WTC11 (cell line): ENCODE results near the gene PCBD1. TPM values are rescaled to one million over a fixed set of nuclear protein-coding genes. Genes with fewer than 3 reads are reported as not detected.
A peak's percentile ranks its signal among the peaks of the same experiment; 100 is the strongest.

Experiments
- ATAC-seq: fragments of 200-7000 bp; cut with Tn5 transposase; 2 replicates; pipeline ENCODE4 v1.10.0; 2021; ENCODE audit warnings: mild to moderate bottlenecking, moderate library complexity
- CTCF ChIA-PET: fragments of 300-600 bp; sonication (Branson Sonifier 250); formaldehyde crosslinking; loops from one replicate; lab custom pipeline; 2021; ENCODE audit warnings: antibody characterized with exemption; lab: Charles Lee
- POLR2A ChIA-PET: fragments of 350-600 bp; sonication (Branson Sonifier 250); formaldehyde crosslinking; loops from one replicate; lab custom pipeline; 2021; ENCODE audit warnings: antibody characterized with exemption; lab: Charles Lee
- DNase-seq: peaks from one replicate; pipeline ENCODE4 v3.0.0; 2021; ENCODE audit warnings: low spot score
- H3K27ac Mint-ChIP-seq: 2 replicates; pipeline ENCODE4 v1.8.0; 2021; ENCODE audit warnings: mixed read lengths
- H3K27me3 Mint-ChIP-seq: 2 replicates; pipeline ENCODE4 v1.8.0; 2021; ENCODE audit warnings: low read depth, mild to moderate bottlenecking, moderate library complexity, mixed read lengths
- H3K36me3 Mint-ChIP-seq: 2 replicates; pipeline ENCODE4 v1.8.0; 2021; ENCODE audit warnings: mixed read lengths
- H3K4me1 Mint-ChIP-seq: 2 replicates; pipeline ENCODE4 v1.8.0; 2022; ENCODE audit warnings: mixed read lengths
- H3K4me3 Mint-ChIP-seq: 2 replicates; pipeline ENCODE4 v1.8.0; 2021; ENCODE audit warnings: mild to moderate bottlenecking, moderate library complexity, mixed read lengths
- H3K9me3 Mint-ChIP-seq: 2 replicates; pipeline ENCODE4 v1.8.0; 2021; ENCODE audit warnings: mixed read lengths
- ATF2 ChIP-seq: sonication (generic); formaldehyde crosslinking; IDR thresholded peaks from 2 replicates; pipeline ENCODE4 v1.8.1; 2022; ENCODE audit warnings: low read depth, missing genetic modification reagents, borderline replicate concordance
- CREB1 ChIP-seq: sonication (generic); formaldehyde crosslinking; IDR thresholded peaks from 2 replicates; pipeline ENCODE4 v1.8.0; 2023; ENCODE audit warnings: mild to moderate bottlenecking, missing genetic modification reagents
- CREM ChIP-seq: sonication (generic); formaldehyde crosslinking; IDR thresholded peaks from 2 replicates; pipeline ENCODE4 v1.8.1; 2022; ENCODE audit warnings: mild to moderate bottlenecking, missing genetic modification reagents, moderate library complexity
- E2F1 ChIP-seq: sonication (generic); formaldehyde crosslinking; IDR thresholded peaks from 2 replicates; pipeline ENCODE4 v1.8.0; 2022; ENCODE audit warnings: mild to moderate bottlenecking, missing genetic modification reagents
- ETV6 ChIP-seq: sonication (generic); formaldehyde crosslinking; IDR thresholded peaks from 2 replicates; pipeline ENCODE4 v1.8.1; 2022; ENCODE audit warnings: mild to moderate bottlenecking, missing genetic modification reagents
- FOXP1 ChIP-seq: sonication (generic); formaldehyde crosslinking; IDR thresholded peaks from 2 replicates; pipeline ENCODE4 v1.8.0; 2022; ENCODE audit warnings: missing genetic modification reagents, mild to moderate bottlenecking, moderate library complexity, borderline replicate concordance
- HMGA2 ChIP-seq: fragments of 250-450 bp; sonication (Bioruptor Pico); IDR thresholded peaks from 2 replicates; pipeline ENCODE4 v1.4.0; 2021; ENCODE audit warnings: mild to moderate bottlenecking, moderate library complexity
- JUN ChIP-seq: sonication (generic); formaldehyde crosslinking; IDR thresholded peaks from 2 replicates; pipeline ENCODE4 v1.8.0; 2023; ENCODE audit warnings: mild to moderate bottlenecking, missing genetic modification reagents
- NR1H2 ChIP-seq: sonication (generic); formaldehyde crosslinking; IDR thresholded peaks from 2 replicates; pipeline ENCODE4 v1.9.0; 2021; ENCODE audit warnings: mild to moderate bottlenecking, moderate library complexity, missing genetic modification reagents
- RORB ChIP-seq: fragments of 250-450 bp; sonication (Bioruptor Pico); IDR thresholded peaks from 2 replicates; pipeline ENCODE4 v1.9.0; 2021; ENCODE audit warnings: mild to moderate bottlenecking
- TP53 ChIP-seq: sonication (generic); formaldehyde crosslinking; IDR thresholded peaks from 2 replicates; pipeline ENCODE4 v1.8.1; 2023; ENCODE audit warnings: mild to moderate bottlenecking, missing genetic modification reagents
- ZNF281 ChIP-seq: sonication (generic); formaldehyde crosslinking; IDR thresholded peaks from 2 replicates; pipeline ENCODE4 v1.8.0; 2023; ENCODE audit warnings: mild to moderate bottlenecking, missing genetic modification reagents
- ZNF416 ChIP-seq: fragments of 250-450 bp; sonication (Bioruptor Pico); IDR thresholded peaks from 2 replicates; pipeline ENCODE4 v1.9.0; 2021; ENCODE audit warnings: mild to moderate bottlenecking, inconsistent platforms
- total RNA-seq: library from RNA; stranded (reverse); gene quantifications from 3 replicates; pipeline ENCODE4 v1.2.3, GENCODE V29; 2021
- TF ChIP-seq, protein P1 (sequence below): sonication (generic); formaldehyde crosslinking; conservative IDR thresholded peaks from 2 replicates; pipeline ENCODE4 v1.8.1; 2022; ENCODE audit warnings: mild to moderate bottlenecking, missing genetic modification reagents
- TF ChIP-seq, protein P2 (sequence below): sonication (generic); formaldehyde crosslinking; IDR thresholded peaks from 2 replicates; pipeline ENCODE4 v1.8.1; 2022; ENCODE audit warnings: mild to moderate bottlenecking, moderate library complexity, missing genetic modification reagents

The PCBD1 gene
- total RNA-seq, 1 experiment from 2014 or later: 32.5 TPM

GRCh38 chr10:70906953-70907636 is 18.7 kb upstream of the PCBD1 start:
- Mint-ChIP-seq H3K4me1 (peaks cover 7% of the 10 kb centered on the region), H3K36me3 (no peaks in the 10 kb centered on the region), H3K4me3 (no peak overlapping the region), H3K27ac (no peak overlapping the region), H3K27me3 (no peaks in the 10 kb centered on the region), H3K9me3 (peaks cover 2% of the 10 kb centered on the region; the same call in 1 of the 2 replicates)
- DNase-seq (peak; percentile 6), ATAC-seq (no peak)
- CTCF ChIA-PET: no interaction called here
- TF ChIP-seq NR1H2 (CRISPR knock-in tag) (no peak), TP53 (no peak), E2F1 (no peak)
- POLR2A ChIA-PET: no interaction called here

GRCh38 chr10:70906031-70906783 is 17.8 kb upstream of the PCBD1 start:
- no peaks in the 10 kb centered on the region for H3K36me3 Mint-ChIP-seq
- no peak overlapping the region for H3K4me3 Mint-ChIP-seq
- ATAC-seq (no peak), DNase-seq (peak; percentile 3)
- no peak for TF ChIP-seq JUN (CRISPR knock-in tag)
- H3K27me3 Mint-ChIP-seq: no peaks in the 10 kb centered on the region
- H3K9me3 Mint-ChIP-seq: no peaks in the 10 kb centered on the region
- ChIA-PET CTCF (interaction anchor here (1.1 to 1.3 kb wide), 2 partner anchors 145 to 523 kb away, joined by 3 read pairs; no protein-coding TSS in a partner anchor), POLR2A (no interaction called here)
- no peak overlapping the region for H3K27ac Mint-ChIP-seq
- H3K4me1 Mint-ChIP-seq: peaks cover 7% of the 10 kb centered on the region

GRCh38 chr10:70905071-70906021 is 17.0 kb upstream of the PCBD1 start:
- no peaks in the 10 kb centered on the region for H3K36me3 Mint-ChIP-seq
- CTCF ChIA-PET: interaction anchor here (1.1 to 2.6 kb wide), 4 partner anchors 19 to 524 kb away, joined by 3 to 47 read pairs (median 4); no protein-coding TSS in a partner anchor
- no peaks in the 10 kb centered on the region for H3K27me3 Mint-ChIP-seq
- H3K4me1 Mint-ChIP-seq: peaks cover 9% of the 10 kb centered on the region
- POLR2A ChIA-PET: no interaction called here
- peak; percentile 10 for DNase-seq
- ATAC-seq: no peak
- no peak overlapping the region for H3K4me3 Mint-ChIP-seq
- H3K9me3 Mint-ChIP-seq: no peaks in the 10 kb centered on the region
- no peak overlapping the region for H3K27ac Mint-ChIP-seq
- TF ChIP-seq, protein P1, sequence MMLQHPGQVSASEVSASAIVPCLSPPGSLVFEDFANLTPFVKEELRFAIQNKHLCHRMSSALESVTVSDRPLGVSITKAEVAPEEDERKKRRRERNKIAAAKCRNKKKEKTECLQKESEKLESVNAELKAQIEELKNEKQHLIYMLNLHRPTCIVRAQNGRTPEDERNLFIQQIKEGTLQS (CRISPR knock-in tag): no peak
- TF ChIP-seq ZNF281 (no peak), RORB (no peak), FOXP1 (CRISPR knock-in tag) (no peak), HMGA2 (CRISPR knock-in tag) (no peak), ATF2 (CRISPR knock-in tag) (no peak), CREM (no peak), ETV6 (no peak), ZNF416 (CRISPR knock-in tag) (no peak), CREB1 (no peak)
- TF ChIP-seq, protein P2, sequence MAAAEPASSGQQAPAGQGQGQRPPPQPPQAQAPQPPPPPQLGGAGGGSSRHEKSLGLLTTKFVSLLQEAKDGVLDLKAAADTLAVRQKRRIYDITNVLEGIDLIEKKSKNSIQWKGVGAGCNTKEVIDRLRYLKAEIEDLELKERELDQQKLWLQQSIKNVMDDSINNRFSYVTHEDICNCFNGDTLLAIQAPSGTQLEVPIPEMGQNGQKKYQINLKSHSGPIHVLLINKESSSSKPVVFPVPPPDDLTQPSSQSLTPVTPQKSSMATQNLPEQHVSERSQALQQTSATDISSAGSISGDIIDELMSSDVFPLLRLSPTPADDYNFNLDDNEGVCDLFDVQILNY: no peak
